ENCODE measurements around the gene MED16.

MED16 gene

GRCh38 chr19:835210-835810, 57.7 kb downstream of the MED16 start:
- Histone ChIP-seq H3K4me1 (ENCODE audit: insufficient read depth, low read length) (no peaks in the 10 kb centered on the region), H3K79me2 (ENCODE audit: insufficient read depth, low read length) (no peaks in the 10 kb centered on the region), H3K27ac (ENCODE audit: low read length) (no peak overlapping the region), H4K20me1 (ENCODE audit: insufficient read depth, low read length) (no peaks in the 10 kb centered on the region), H3K4me3 (ENCODE audit: low read depth in 1 of 2, low read length in 2 of 2) (no peak overlapping the region), H2AFZ (ENCODE audit: low read depth, low read length) (no peak overlapping the region), H3K4me2 (ENCODE audit: insufficient read depth, low read length) (no peak overlapping the region), H3K36me3 (ENCODE audit: insufficient read depth, low read length) (no peaks in the 10 kb centered on the region), H3K9me3 (ENCODE audit: insufficient read depth, low read length, severe bottlenecking) (no peaks in the 10 kb centered on the region), H3K27me3 (ENCODE audit: insufficient read depth, low read length, poor library complexity) (no peaks in the 10 kb centered on the region), H3K9ac (ENCODE audit: low read depth, low read length) (no peak overlapping the region)
- TF ChIP-seq CTCF (IDR thresholded peaks at IDR 0.05; ENCODE audit: borderline replicate concordance, extremely low read depth, low read length, poor library complexity, severe bottlenecking) (no peak), EZH2 (IDR thresholded peaks at IDR 0.05; ENCODE audit: borderline replicate concordance, low read depth, low read length, severe bottlenecking) (no peak)
- DNase-seq, result no peak
- ATAC-seq (ENCODE audit: insufficient read depth, low read depth), result no peak

GRCh38 chr19:834216-834615, 58.8 kb downstream of the MED16 start:
- Histone ChIP-seq H3K4me3 (ENCODE audit: low read depth in 1 of 2, low read length in 2 of 2) (no peak overlapping the region), H3K9me3 (ENCODE audit: insufficient read depth, low read length, severe bottlenecking) (no peaks in the 10 kb centered on the region), H3K9ac (ENCODE audit: low read depth, low read length) (no peak overlapping the region), H2AFZ (ENCODE audit: low read depth, low read length) (no peak overlapping the region), H3K4me1 (ENCODE audit: insufficient read depth, low read length) (no peaks in the 10 kb centered on the region), H3K27me3 (ENCODE audit: insufficient read depth, low read length, poor library complexity) (no peaks in the 10 kb centered on the region), H3K4me2 (ENCODE audit: insufficient read depth, low read length) (no peak overlapping the region), H3K36me3 (ENCODE audit: insufficient read depth, low read length) (no peaks in the 10 kb centered on the region), H3K27ac (ENCODE audit: low read length) (no peak overlapping the region), H4K20me1 (ENCODE audit: insufficient read depth, low read length) (no peaks in the 10 kb centered on the region), H3K79me2 (ENCODE audit: insufficient read depth, low read length) (no peaks in the 10 kb centered on the region)
- no peak for ATAC-seq (ENCODE audit: insufficient read depth, low read depth)
- DNase-seq, result no peak
- TF ChIP-seq CTCF (IDR thresholded peaks at IDR 0.05; ENCODE audit: borderline replicate concordance, extremely low read depth, low read length, poor library complexity, severe bottlenecking), result no peak
- no peak for TF ChIP-seq EZH2 (IDR thresholded peaks at IDR 0.05; ENCODE audit: borderline replicate concordance, low read depth, low read length, severe bottlenecking)

GRCh38 chr19:831407-832369, 61.3 kb downstream of the MED16 start:
- Histone ChIP-seq H4K20me1 (ENCODE audit: insufficient read depth, low read length) (no peaks in the 10 kb centered on the region), H3K79me2 (ENCODE audit: insufficient read depth, low read length) (no peaks in the 10 kb centered on the region), H3K4me3 (ENCODE audit: low read depth in 1 of 2, low read length in 2 of 2) (no peak overlapping the region), H3K9ac (ENCODE audit: low read depth, low read length) (no peak overlapping the region), H3K4me2 (ENCODE audit: insufficient read depth, low read length) (no peak overlapping the region), H3K27me3 (ENCODE audit: insufficient read depth, low read length, poor library complexity) (no peaks in the 10 kb centered on the region), H3K36me3 (ENCODE audit: insufficient read depth, low read length) (no peaks in the 10 kb centered on the region), H3K27ac (ENCODE audit: low read length) (no peak overlapping the region), H3K4me1 (ENCODE audit: insufficient read depth, low read length) (no peaks in the 10 kb centered on the region), H3K9me3 (ENCODE audit: insufficient read depth, low read length, severe bottlenecking) (no peaks in the 10 kb centered on the region), H2AFZ (ENCODE audit: low read depth, low read length) (no peak overlapping the region)
- ATAC-seq (ENCODE audit: insufficient read depth, low read depth) (no peak), DNase-seq (no peak)
- TF ChIP-seq CTCF (IDR thresholded peaks at IDR 0.05; ENCODE audit: borderline replicate concordance, extremely low read depth, low read length, poor library complexity, severe bottlenecking) (no peak), EZH2 (IDR thresholded peaks at IDR 0.05; ENCODE audit: borderline replicate concordance, low read depth, low read length, severe bottlenecking) (no peak)
